Keratinocyte (primary cell): ENCODE measurements around the gene MACF1. TPM values are rescaled to one million over a fixed set of nuclear protein-coding genes. Genes with fewer than 3 reads are reported as not detected.

ENCODE experiments used
- DNase-seq: peaks from one replicate; pipeline ENCODE4 v3.0.0-alpha.2; 2011; ENCODE audit warnings: low read depth, missing footprints, low spot score
- FAIRE-seq: peaks from 2 replicates; lab custom pipeline; 2011; peaks lifted over from hg19 to GRCh38; lab: Jason Lieb, UNC
- H2AFZ ChIP-seq: 2 replicates; pipeline ENCODE4 v1.6.0; 2012; ENCODE audit warnings: low read length, control low read depth, inconsistent platforms; ENCODE audit not compliant: control insufficient read depth
- H3K27ac ChIP-seq: 2 replicates; pipeline ENCODE4 v1.5.1; 2011; ENCODE audit warnings: low read length; ENCODE audit not compliant: control insufficient read depth, insufficient read depth
- H3K27me3 ChIP-seq: 3 replicates; pipeline ENCODE4 v1.6.0; 2011; ENCODE audit warnings: low read length; ENCODE audit not compliant: control insufficient read depth, insufficient read depth; ENCODE audit errors: extremely low read depth
- H3K36me3 ChIP-seq, 2 experiments: 2 replicates in 1 of 2; 3 replicates in 1 of 2; pipeline ENCODE4 v1.5.1; 2011; ENCODE audit warnings: low read length in 2 of 2, mild to moderate bottlenecking in 1 of 2; ENCODE audit not compliant: control insufficient read depth in 2 of 2, insufficient read depth in 2 of 2; ENCODE audit errors: extremely low read depth in 1 of 2
- H3K4me1 ChIP-seq: 3 replicates; pipeline ENCODE4 v1.5.1; 2011; ENCODE audit warnings: low read length; ENCODE audit not compliant: control insufficient read depth, insufficient read depth; ENCODE audit errors: extremely low read depth
- H3K4me2 ChIP-seq: 3 replicates; pipeline ENCODE4 v1.6.0; 2011; ENCODE audit warnings: low read depth, low read length; ENCODE audit not compliant: control insufficient read depth, insufficient read depth; ENCODE audit errors: extremely low read depth
- H3K4me3 ChIP-seq, 3 experiments: fragments of 200-600 bp in 1 of 3; sonication (generic) in 1 of 3; 2 replicates in 2 of 3; 3 replicates in 1 of 3; pipeline ENCODE4 v1.5.1; 2011 to 2016; ENCODE audit warnings: low read length in 3 of 3, mild to moderate bottlenecking in 3 of 3, control low read depth in 2 of 3, inconsistent platforms in 1 of 3, low read depth in 1 of 3, mixed read lengths in 1 of 3, mixed run types in 1 of 3, moderate library complexity in 1 of 3; ENCODE audit not compliant: control insufficient read depth in 2 of 3, insufficient read depth in 2 of 3; ENCODE audit errors: extremely low read depth in 1 of 3
- H3K79me2 ChIP-seq: 2 replicates; pipeline ENCODE4 v1.6.0; 2012; ENCODE audit warnings: low read length; ENCODE audit not compliant: control insufficient read depth, insufficient read depth
- H3K9ac ChIP-seq: 3 replicates; pipeline ENCODE4 v1.6.0; 2011; ENCODE audit warnings: low read length; ENCODE audit not compliant: control insufficient read depth, insufficient read depth; ENCODE audit errors: extremely low read depth
- H3K9me1 ChIP-seq: 3 replicates; pipeline ENCODE4 v1.6.0; 2011; ENCODE audit warnings: low read length; ENCODE audit not compliant: control insufficient read depth, insufficient read depth; ENCODE audit errors: extremely low read depth
- H3K9me3 ChIP-seq: 2 replicates; pipeline ENCODE4 v1.5.1; 2012; ENCODE audit warnings: low read depth, low read length; ENCODE audit not compliant: control insufficient read depth
- H4K20me1 ChIP-seq: 3 replicates; pipeline ENCODE4 v1.6.0; 2011; ENCODE audit warnings: low read length; ENCODE audit not compliant: control insufficient read depth, insufficient read depth; ENCODE audit errors: extremely low read depth
- CTCF ChIP-seq, 3 experiments: IDR thresholded peaks in 1 of 3; conservative IDR thresholded peaks in 1 of 3; optimal IDR thresholded peaks in 1 of 3; 2 replicates in 2 of 3; 3 replicates in 1 of 3; pipeline versions ENCODE3 to v1.5.1; 2011; ENCODE audit warnings: low read length in 3 of 3, mild to moderate bottlenecking in 3 of 3, moderate library complexity in 2 of 3, control low read depth in 1 of 3, inconsistent platforms in 1 of 3; ENCODE audit not compliant: insufficient read depth in 2 of 3; ENCODE audit errors: extremely low read depth in 1 of 3
- EZH2 ChIP-seq: IDR thresholded peaks from one replicate; pipeline ENCODE4 v1.6.1; 2012; ENCODE audit warnings: inconsistent platforms, mild to moderate bottlenecking, low read length, moderate library complexity
- dilution Hi-C: fragments of 300-500 bp; cut with MboI; formaldehyde crosslinking; loops from one replicate; pipeline ENCODE4 v1.7.0; 2020; ENCODE audit warnings: low sequenced_read_pairs; ENCODE audit not compliant: extremely low pct_ligation_motif_present
- polyA plus RNA-seq, 5 experiments: library from polyadenylated mRNA; depleted of rRNA in 3 of 5; stranded (reverse) in 3 of 5; stranded (forward) in 1 of 5; unstranded in 1 of 5; fragments of >200 nt; gene quantifications; 1 replicate in 1 of 5; 2 replicates in 3 of 5; 3 replicates in 1 of 5; pipeline versions ENCODE4 v1.2.1 to v1.2.3, GENCODE V29; 2011 to 2012; ENCODE audit warnings: missing spikeins in 2 of 5, low read depth in 1 of 5, low replicate concordance in 1 of 5

MACF1 gene
- polyA plus RNA-seq, 1 donor (not counting 4 experiments of a cell fraction or from before 2014, with no cell fraction given): 111 TPM

- no peak overlapping the region for H2AFZ ChIP-seq
- peak overlapping the region; percentile 59 for H3K27ac ChIP-seq
- dilution Hi-C loops: no loop called here
- H3K27me3 ChIP-seq: no peaks in the 10 kb centered on the region
- no peak overlapping the region for H3K4me3 ChIP-seq
- peaks cover 5 to 8% of the 10 kb centered on the region in 2 experiments for H3K36me3 ChIP-seq
- DNase-seq (no peak), FAIRE-seq (no peak)
- peaks cover 16% of the 10 kb centered on the region for H3K4me1 ChIP-seq
- H3K4me2 ChIP-seq: peak overlapping the region; percentile 13
- H4K20me1 ChIP-seq: peaks cover 9% of the 10 kb centered on the region
- H3K9ac ChIP-seq: peak overlapping the region; percentile 9
- H3K9me1 ChIP-seq: peaks cover 3% of the 10 kb centered on the region
- H3K9me3 ChIP-seq: no peaks in the 10 kb centered on the region
- no peak for TF ChIP-seq CTCF (optimal IDR thresholded peaks at IDR 0.05 in 1 of 3, IDR thresholded peaks at IDR 0.05 in 1 of 3, conservative IDR thresholded peaks at IDR 0.05 in 1 of 3; ENCODE audit: extremely low read depth in 1 of 3, insufficient read depth in 2 of 3, low read length in 3 of 3)
- no peak for TF ChIP-seq EZH2
- H3K79me2 ChIP-seq: peaks cover 64% of the 10 kb centered on the region
Measured at GRCh38 chr1:39230261-39231190, 26.0 kb downstream of the MACF1 start.

- Histone ChIP-seq H3K9me3 (no peaks in the 10 kb centered on the region), H4K20me1 (peaks cover 6% of the 10 kb centered on the region), H3K4me1 (peaks cover 5% of the 10 kb centered on the region), H3K4me3 (no peak overlapping the region), H3K4me2 (no peak overlapping the region), H2AFZ (no peak overlapping the region), H3K27me3 (no peaks in the 10 kb centered on the region), H3K9ac (no peak overlapping the region), H3K9me1 (peaks cover 3% of the 10 kb centered on the region), H3K79me2 (peaks cover 55% of the 10 kb centered on the region), H3K27ac (no peak overlapping the region), H3K36me3 (peaks cover 13 to 16% of the 10 kb centered on the region in 2 experiments)
- no peak for FAIRE-seq
- dilution Hi-C loops: no loop called here
- no peak for TF ChIP-seq EZH2
- no peak for TF ChIP-seq CTCF (optimal IDR thresholded peaks at IDR 0.05 in 1 of 3, IDR thresholded peaks at IDR 0.05 in 1 of 3, conservative IDR thresholded peaks at IDR 0.05 in 1 of 3; ENCODE audit: extremely low read depth in 1 of 3, insufficient read depth in 2 of 3, low read length in 3 of 3)
- DNase-seq: no peak
Measured at GRCh38 chr1:39236971-39237370, 32.5 kb downstream of the MACF1 start.
